Urothelium cell line (cell line): ENCODE results near the gene SLC4A8.
"Not testable (repeated sequence)": the region's sequence is repeated elsewhere in the genome, so short reads cannot be mapped to it uniquely, and the experiment has no call there.

Source experiments
- DNase-seq: peaks from one replicate; pipeline ENCODE4 v3.0.0; 2011; ENCODE audit warnings: low spot score, mixed read lengths
- FAIRE-seq: peaks from 2 replicates; lab custom pipeline; 2011; peaks lifted over from hg19 to GRCh38; lab: Jason Lieb, UNC

Gene SLC4A8

GRCh38 chr12:51470116-51470515 lies 45.5 kb downstream of the SLC4A8 start:
- FAIRE-seq (no peak), DNase-seq (no peak)

- FAIRE-seq (no peak), DNase-seq (no peak)
These were observed 46.7 kb downstream of the SLC4A8 start for GRCh38 chr12:51471111-51471864.

- DNase-seq (no peak), FAIRE-seq (no peak)
These were observed 48.4 kb downstream of the SLC4A8 start for GRCh38 chr12:51472984-51473383.

GRCh38 chr12:51473947-51474346 lies 49.3 kb downstream of the SLC4A8 start:
- DNase-seq, result no peak

GRCh38 chr12:51475543-51475942 lies 50.9 kb downstream of the SLC4A8 start:
- FAIRE-seq (no peak), DNase-seq (no peak)

More at GRCh38 chr12:51473947-51474346, 49.3 kb downstream of the SLC4A8 start:
- FAIRE-seq, result no peak

- no peak for FAIRE-seq
- no peak for DNase-seq
These were observed 56.3 kb downstream of the SLC4A8 start for GRCh38 chr12:51480978-51481377.

GRCh38 chr12:51482929-51483697 lies 58.5 kb downstream of the SLC4A8 start:
- FAIRE-seq (no peak), DNase-seq (no peak)

GRCh38 chr12:51484119-51484518 lies 59.5 kb downstream of the SLC4A8 start:
- no peak for FAIRE-seq
- DNase-seq, result no peak

- DNase-seq (no peak), FAIRE-seq (no peak)
These were observed 63.6 kb downstream of the SLC4A8 start for GRCh38 chr12:51488281-51488680.

- FAIRE-seq (no peak), DNase-seq (no peak)
These were observed 68.7 kb downstream of the SLC4A8 start for GRCh38 chr12:51493281-51493680.

- FAIRE-seq (no peak), DNase-seq (no peak)
These were observed 72.3 kb downstream of the SLC4A8 start for GRCh38 chr12:51496895-51497294.

GRCh38 chr12:51504851-51505250 lies 80.2 kb downstream of the SLC4A8 start:
- no peak for FAIRE-seq
- no peak for DNase-seq

GRCh38 chr12:51505360-51506105 lies 80.9 kb downstream of the SLC4A8 start:
- no peak for FAIRE-seq

GRCh38 chr12:51507178-51507577 lies 82.5 kb downstream of the SLC4A8 start:
- FAIRE-seq, result no peak
- DNase-seq, result no peak

More at GRCh38 chr12:51505360-51506105, 80.9 kb downstream of the SLC4A8 start:
- DNase-seq, result no peak

- FAIRE-seq (no peak), DNase-seq (no peak)
These were observed 83.7 kb downstream of the SLC4A8 start for GRCh38 chr12:51508285-51508684.

GRCh38 chr12:51511546-51512260 lies 87.1 kb downstream of the SLC4A8 start:
- FAIRE-seq (no peak), DNase-seq (no peak)

- no peak for DNase-seq
- no peak for FAIRE-seq
These were observed 87.8 kb downstream of the SLC4A8 start for GRCh38 chr12:51512438-51512837.

- DNase-seq, FAIRE-seq: not testable (repeated sequence)
These were observed 90.4 kb downstream of the SLC4A8 start for GRCh38 chr12:51515037-51515436.

GRCh38 chr12:51517316-51517715 lies 92.7 kb downstream of the SLC4A8 start:
- DNase-seq (no peak), FAIRE-seq (no peak)

GRCh38 chr12:51517800-51518199 lies 93.2 kb downstream of the SLC4A8 start:
- no peak for FAIRE-seq
- DNase-seq, result no peak

GRCh38 chr12:51519755-51520154 lies 95.1 kb downstream of the SLC4A8 start:
- DNase-seq (no peak), FAIRE-seq (no peak)
